ENCODE data around the gene ADAD2.

The ADAD2 gene

DNA sequence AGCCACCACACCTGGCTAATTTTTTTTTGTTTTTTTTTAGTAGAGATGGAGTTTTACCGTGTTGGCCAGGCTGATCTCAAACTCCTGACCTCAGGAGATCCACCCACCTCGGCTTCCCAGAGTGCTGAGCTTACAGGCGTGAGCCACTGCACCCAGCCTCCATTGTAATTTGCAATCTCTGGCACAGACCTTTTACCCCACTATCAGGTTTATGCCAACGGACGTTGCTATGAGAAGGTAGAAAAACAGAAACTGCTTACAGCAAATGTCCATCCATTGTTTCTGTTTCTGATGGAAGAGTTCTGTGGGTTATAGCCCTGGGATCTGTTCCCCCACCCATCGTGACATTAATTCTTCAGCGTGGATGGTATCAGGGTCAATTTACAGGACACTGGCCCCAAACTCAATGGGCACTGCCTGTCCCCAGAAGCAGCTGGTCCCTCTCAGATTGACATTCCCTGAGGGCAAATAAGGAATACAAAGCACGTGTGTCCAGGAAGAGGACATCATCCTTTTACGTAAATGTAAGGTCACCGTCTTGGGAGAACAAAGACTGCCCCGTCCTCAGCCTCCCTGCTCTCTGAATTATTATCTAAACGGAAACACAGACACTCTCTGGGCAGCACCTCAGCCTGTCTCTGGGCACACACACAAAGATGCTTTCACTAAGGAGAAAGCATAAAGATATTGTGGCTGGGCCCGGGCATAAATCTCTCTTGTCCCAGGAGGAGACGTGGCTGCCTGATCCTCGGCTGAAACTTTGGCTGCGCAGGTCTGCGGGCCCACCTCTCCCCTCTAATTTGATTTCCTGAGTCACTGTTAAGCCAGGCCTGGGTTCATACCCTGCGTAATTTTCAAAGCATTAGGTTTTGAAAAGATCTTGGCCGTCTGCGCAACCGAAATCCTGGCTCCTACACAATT, 43.6 kb downstream of the ADAD2 start:
- no peak overlapping the region for H3K4me3 ChIP-seq (ENCODE audit: low read length)
- TF ChIP-seq ZNF274 (IDR thresholded peaks at IDR 0.05; ENCODE audit: low read depth, low read length) = no peak

DNA sequence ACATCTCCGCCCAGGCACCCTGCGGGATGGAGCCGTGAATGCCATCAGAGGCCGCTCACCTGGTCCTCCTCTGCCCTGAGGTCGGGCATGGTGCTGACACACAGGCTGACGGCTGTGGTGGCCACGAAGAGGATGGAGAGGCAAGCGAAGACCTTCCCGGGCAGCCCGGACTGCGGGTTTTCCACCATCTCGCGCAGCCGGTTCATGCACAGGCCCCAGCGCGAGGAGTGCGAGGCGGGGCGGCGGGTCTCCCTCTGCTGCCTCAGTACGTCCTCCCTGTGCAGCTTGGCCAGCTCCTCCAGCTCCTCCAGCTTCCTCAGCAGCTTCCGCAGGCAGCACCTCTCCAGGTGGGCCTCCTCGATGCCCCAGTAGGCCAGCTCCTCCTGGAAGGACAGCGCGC, 45.7 kb downstream of the ADAD2 start:
- H3K4me3 ChIP-seq (ENCODE audit: low read length) = no peak overlapping the region
- no peak for TF ChIP-seq ZNF274 (IDR thresholded peaks at IDR 0.05; ENCODE audit: low read depth, low read length)

DNA sequence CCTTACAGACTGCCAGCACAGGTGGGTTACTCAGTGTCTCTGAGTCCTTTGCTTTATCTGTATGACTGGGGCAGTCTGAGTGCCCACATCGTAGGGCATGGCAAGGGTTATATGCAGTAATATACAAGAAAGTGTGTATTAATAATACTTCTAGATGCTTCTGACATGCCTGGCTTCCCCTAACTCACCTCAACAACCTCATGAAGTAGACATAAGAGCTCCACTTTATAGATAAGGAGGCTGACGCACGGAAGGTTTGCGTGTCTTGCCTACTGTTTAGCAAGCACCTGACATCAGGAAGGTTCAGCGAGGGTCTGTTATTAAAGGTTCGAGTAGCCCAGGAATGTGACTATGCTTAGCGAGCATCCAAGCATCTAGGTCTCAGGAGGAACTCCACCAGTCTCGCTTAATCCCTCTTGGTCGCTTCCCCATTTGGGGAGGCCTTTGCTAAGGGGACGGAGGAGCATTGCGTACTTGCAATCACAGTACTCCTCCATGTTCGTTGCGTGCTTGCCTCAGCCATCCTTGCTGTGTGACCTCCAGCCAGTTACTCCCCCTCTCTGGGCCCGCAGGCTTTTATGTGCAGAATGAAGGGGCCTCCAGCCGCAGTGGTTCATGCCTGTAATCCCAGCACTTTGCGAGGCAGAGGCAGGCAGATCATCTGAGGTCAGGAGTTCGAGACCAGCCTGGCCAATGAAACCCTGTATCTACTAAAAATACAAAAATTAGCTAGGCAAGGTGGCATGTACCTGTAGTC, 47.2 kb downstream of the ADAD2 start:
- no peak overlapping the region for H3K4me3 ChIP-seq (ENCODE audit: low read length)
- no peak for TF ChIP-seq ZNF274 (IDR thresholded peaks at IDR 0.05; ENCODE audit: low read depth, low read length)

DNA sequence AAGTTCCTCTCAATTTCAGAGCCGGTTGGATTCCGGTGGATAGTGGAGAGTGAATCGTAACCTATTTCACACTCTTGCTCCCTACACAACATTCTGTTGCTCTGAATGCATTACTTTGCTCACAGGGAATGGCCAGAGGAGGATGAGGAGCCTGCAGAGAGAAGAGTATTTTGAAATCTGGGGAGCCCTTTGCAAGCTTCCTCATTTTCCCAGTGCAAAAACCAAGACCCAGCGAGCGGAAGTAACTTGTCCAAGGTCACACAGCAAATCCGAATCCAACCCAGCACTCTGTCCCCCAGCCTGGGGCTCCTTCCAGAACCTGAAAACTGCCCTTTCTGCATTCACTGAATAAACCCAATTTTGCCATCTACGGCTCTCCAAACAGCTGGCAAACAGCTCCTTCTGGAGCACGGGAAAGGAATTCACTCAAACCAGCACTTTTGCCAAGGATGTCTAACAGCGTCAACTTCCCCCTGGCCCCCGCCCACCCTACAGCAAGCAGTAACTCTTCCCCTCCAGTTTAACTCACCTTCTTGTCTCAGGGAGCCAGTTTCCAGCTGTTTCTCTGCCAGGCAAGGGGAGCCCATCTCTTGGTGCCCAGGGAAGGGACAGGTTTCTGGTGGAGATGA, 48.3 kb downstream of the ADAD2 start:
- no peak for TF ChIP-seq ZNF274 (IDR thresholded peaks at IDR 0.05; ENCODE audit: low read depth, low read length)
- H3K4me3 ChIP-seq (ENCODE audit: low read length) = no peak overlapping the region

DNA sequence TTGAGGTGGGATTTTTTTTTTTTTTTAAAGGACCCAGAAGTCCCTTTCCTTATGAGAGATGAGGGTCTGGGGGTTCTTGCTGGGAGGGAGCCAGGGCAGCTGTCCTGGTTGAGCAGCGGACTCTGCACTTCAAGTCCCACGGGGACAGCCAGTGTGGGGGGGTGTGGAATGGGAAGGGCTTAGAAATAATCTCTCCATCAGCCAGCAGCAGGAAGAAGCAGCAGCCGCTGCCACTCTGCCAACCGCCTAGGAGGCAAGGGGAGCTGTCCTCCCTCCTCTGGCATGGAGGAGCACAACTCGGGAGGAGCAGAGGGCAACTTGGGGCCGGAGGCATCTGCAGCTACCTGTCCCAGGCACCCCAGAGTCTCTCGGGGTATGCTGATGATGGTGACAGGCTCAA, 49.0 kb downstream of the ADAD2 start, which contains the start of gene KCNG4:
KCNG4 (minus strand) TSS at position 104 of the 400 bp plus-strand sequence. CDS start 2,527 bp downstream, outside the sequence.
- TF ChIP-seq ZNF274 (IDR thresholded peaks at IDR 0.05; ENCODE audit: low read depth, low read length) = no peak
- H3K4me3 ChIP-seq (ENCODE audit: low read length) = no peak within 1 kb of the TSS

DNA sequence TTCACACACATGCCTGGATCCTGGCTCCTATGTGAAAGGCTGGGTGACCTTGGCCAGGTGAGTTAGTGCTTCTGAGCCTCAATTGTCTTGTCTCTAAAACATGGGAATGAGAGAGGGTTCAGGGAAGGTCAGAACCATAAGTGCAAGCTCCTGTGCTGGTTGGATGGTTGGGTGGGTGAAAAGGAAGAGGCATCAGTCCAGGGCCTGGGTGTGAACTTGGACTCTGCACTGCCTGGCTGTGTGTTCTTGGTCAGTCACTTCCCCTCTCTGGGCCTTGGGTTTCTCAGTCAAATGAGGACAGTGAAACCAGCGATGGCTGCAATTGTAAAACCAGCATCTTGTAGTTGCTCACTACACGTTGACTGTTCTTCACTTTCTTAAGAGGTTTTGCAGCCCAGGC, 49.5 kb downstream of the ADAD2 start:
- H3K4me3 ChIP-seq (ENCODE audit: low read length) = no peak overlapping the region
- TF ChIP-seq ZNF274 (IDR thresholded peaks at IDR 0.05; ENCODE audit: low read depth, low read length) = no peak

DNA sequence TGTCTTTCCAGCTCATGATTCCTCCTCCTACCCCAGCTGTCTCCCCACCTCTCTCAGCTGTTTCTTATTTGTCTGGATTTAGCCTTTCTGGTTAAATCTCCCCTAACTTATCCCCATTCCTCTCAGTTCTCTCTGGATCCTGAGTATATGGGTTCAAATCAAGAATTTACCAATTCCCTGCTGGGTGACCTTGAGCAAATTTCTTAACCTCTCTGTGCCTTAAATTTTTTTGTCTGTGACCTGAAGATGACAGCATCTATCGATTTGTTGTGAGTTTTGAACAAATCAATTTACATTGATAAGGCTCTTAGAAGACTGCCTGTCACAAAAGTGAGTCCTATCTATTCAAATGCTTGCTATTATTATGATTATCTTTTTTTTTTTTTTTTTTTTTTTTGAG, 50.8 kb downstream of the ADAD2 start:
- TF ChIP-seq ZNF274 (IDR thresholded peaks at IDR 0.05; ENCODE audit: low read depth, low read length) = no peak
- no peak overlapping the region for H3K4me3 ChIP-seq (ENCODE audit: low read length)

DNA sequence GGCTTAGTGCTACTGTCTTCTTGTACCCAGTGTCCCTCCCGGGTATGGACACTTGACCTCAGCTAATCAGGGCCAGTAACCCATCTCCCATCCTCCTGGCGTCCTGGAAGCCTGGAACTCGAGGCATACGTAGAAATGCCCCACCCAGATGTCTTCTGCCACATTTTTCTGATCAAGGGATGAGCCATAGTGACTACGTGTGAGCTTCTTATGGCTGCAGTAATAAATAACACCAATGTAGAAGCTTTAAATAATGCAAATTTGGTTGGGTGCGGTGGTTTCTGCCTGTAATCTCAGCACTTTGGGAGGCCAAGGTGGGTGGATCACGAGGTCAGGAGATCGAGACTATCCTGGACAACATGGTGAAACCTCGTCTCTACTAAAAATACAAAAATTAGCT, 51.9 kb downstream of the ADAD2 start:
- no peak for TF ChIP-seq ZNF274 (IDR thresholded peaks at IDR 0.05; ENCODE audit: low read depth, low read length)

DNA sequence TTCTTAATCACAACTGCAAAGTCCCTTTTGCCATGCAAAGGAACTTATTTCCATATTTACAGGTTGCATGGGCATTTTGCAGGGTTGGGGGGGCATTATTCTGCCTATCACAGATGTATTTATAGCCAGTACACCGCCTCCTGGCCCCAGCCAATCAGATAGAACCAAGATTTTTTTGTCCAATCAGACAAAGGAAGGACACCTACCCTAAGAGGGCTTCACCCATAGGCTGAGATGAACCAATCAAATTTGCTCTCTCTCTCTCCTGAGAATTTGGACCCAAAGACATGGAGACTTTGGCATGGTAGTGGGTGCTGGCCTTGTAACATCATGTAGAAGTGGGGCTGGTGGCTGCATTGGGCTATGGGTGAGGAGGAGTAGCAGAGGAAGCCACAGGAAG, 52.8 kb downstream of the ADAD2 start:
- TF ChIP-seq ZNF274 (IDR thresholded peaks at IDR 0.05; ENCODE audit: low read depth, low read length) = no peak
- no peak overlapping the region for H3K4me3 ChIP-seq (ENCODE audit: low read length)

More for the DNA sequence above, 51.9 kb downstream of the ADAD2 start:
- H3K4me3 ChIP-seq (ENCODE audit: low read length) = no peak overlapping the region

DNA sequence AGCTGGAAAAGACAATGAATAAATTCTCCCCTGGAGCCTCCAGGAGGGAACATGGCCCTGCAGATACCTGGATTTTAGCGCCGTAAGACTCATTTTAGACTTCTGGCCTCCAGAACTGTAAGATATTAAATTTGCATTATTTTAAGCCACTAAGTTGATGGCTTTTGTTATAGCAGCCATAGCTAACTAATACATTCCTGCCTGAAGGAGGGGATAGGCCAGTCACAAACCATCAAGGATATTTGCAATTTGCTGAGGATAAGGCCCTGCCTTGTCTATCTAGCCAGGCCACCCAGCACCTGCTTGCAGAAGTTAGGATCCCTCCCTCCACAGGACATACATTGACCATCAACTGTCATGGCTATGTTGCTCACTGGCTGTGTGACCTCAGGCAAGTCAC, 53.8 kb downstream of the ADAD2 start:
- TF ChIP-seq ZNF274 (IDR thresholded peaks at IDR 0.05; ENCODE audit: low read depth, low read length) = no peak
- no peak overlapping the region for H3K4me3 ChIP-seq (ENCODE audit: low read length)

DNA sequence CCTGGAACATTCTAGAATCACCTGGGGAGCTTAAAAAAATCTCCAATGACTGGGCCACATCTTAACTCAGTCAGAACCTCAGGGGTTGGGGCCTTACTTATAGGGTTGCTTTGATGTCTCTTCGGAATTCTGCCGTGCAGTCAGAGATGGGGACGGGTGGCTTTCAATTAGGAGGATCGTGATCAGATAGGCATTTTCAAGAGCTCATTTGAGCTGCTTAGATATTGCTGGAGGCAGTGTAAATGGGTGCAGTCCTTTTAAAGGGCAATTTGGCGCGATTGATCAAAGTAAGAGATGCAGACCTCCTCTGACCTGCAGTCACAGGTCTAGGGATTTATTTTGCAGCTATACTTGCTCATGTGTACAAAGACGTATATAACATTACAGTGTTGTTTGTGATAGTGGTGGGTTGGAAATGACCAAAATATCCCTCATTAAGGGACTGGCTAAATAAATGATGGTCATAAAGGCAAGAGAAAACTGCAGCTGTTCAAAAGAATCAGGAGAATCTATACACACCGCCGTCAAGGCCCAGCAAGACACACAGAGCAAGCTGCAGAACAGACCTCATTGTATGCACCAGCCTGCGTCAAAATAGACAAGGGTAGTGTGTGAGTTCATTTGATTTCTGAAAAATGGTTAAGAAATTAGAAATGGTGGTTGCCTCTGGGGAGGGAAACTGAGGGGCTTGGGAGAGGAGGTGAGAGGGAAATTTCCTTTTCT, 55.2 kb downstream of the ADAD2 start:
- no peak for TF ChIP-seq ZNF274 (IDR thresholded peaks at IDR 0.05; ENCODE audit: low read depth, low read length)

DNA sequence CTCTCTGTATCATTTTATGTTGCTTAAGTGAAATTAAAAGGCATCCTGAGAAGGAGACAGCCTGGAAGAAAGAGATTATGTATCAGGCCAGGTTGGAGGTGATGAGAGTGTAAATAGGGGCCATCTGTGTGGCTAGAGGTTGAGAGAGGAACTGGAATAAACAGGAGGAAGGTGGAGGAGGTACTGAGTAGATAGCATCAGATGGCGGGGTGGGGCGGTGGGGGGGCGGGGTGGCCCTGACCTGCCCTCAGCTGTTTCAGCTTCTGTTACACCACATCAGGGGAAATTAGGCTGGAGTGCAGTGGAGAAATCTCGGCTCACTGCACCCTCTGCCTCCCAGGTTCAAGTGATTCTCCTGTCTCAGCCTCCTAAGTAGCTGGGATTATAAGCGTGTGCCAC, 55.7 kb downstream of the ADAD2 start:
- no peak for TF ChIP-seq ZNF274 (IDR thresholded peaks at IDR 0.05; ENCODE audit: low read depth, low read length)
- H3K4me3 ChIP-seq (ENCODE audit: low read length) = no peak overlapping the region

More for the DNA sequence above, 55.2 kb downstream of the ADAD2 start:
- H3K4me3 ChIP-seq (ENCODE audit: low read length) = no peak overlapping the region
